NT2/D1 (cell line): ENCODE data around the gene ZNF750.

ENCODE experiments used
- YY1 ChIP-seq: IDR thresholded peaks from 2 replicates; pipeline ENCODE4 v1.6.1; 2011; ENCODE audit not compliant: insufficient read length, insufficient read depth
- ZNF274 ChIP-seq: IDR thresholded peaks from 2 replicates; pipeline ENCODE4 v1.6.1; 2011; ENCODE audit warnings: mild to moderate bottlenecking, low read depth, low read length

DNA sequence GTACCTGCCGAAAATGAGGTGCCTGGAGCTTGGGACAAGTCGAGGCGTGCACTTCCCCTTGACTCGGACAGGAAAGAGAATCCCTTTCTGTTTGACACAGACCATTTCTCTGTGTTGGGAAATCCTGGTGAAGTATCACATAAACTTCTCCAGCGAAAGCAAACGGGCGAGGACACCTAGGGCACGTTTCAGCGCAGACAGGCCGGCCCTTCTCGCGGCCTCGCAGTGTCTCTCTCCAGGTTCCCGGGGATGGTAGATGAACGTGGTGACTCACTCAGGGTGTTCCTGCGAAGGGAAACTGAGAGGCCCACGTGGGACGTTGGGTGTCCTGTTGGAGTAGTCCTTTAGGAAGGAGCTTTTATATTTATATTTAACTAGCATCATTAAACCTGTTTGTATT, 36.3 kb upstream of the ZNF750 start:
- TF ChIP-seq YY1: no peak
- no peak for TF ChIP-seq ZNF274
